Raji (cell line): Measurements from ENCODE around the gene HTR3B.

Experiments
- POLR2A ChIP-seq: IDR thresholded peaks from 2 replicates; pipeline ENCODE4 v1.6.1; 2011; ENCODE audit warnings: low read depth, low read length, control low read depth; ENCODE audit not compliant: insufficient read depth

Gene HTR3B

GRCh38 chr11:113991718-113992458, 87.3 kb downstream of the HTR3B start:
- TF ChIP-seq POLR2A = no peak

GRCh38 chr11:113992459-113993110, 88.0 kb downstream of the HTR3B start:
- no peak for TF ChIP-seq POLR2A

- TF ChIP-seq POLR2A = no peak
Measured at GRCh38 chr11:113994077-113994954, 89.7 kb downstream of the HTR3B start.
